K562 (cell line): ENCODE results near the gene MBD3. TPM values are rescaled to one million over a fixed set of nuclear protein-coding genes. Genes with fewer than 3 reads are reported as not detected.

Experiments used
- C11orf30 ChIP-seq: fragments of 450-650 bp; IDR thresholded peaks from 2 replicates; pipeline ENCODE4 v1.6.1; 2016; ENCODE audit warnings: low read depth, mild to moderate bottlenecking
- CBX1 ChIP-seq: sonication (generic); IDR thresholded peaks from 2 replicates; pipeline ENCODE4 v1.6.1; 2016; ENCODE audit warnings: antibody characterized with exemption, low read depth, mild to moderate bottlenecking
- CREBBP ChIP-seq: IDR thresholded peaks from one replicate; pipeline ENCODE4 v1.6.1; 2012; ENCODE audit warnings: low read depth, mild to moderate bottlenecking, control low read depth, inconsistent platforms, low read length
- HNRNPH1 ChIP-seq: fragments of 200-400 bp; formaldehyde crosslinking; optimal IDR thresholded peaks from 2 replicates; pipeline ENCODE3; 2017; ENCODE audit warnings: low read depth, mild to moderate bottlenecking, low read length, moderate library complexity
- HNRNPUL1 ChIP-seq: fragments of 200-400 bp; formaldehyde crosslinking; IDR thresholded peaks from 2 replicates; pipeline ENCODE4 v1.6.1; 2017; ENCODE audit warnings: low read length
- ILF3 ChIP-seq: fragments of 450-650 bp; IDR thresholded peaks from 2 replicates; pipeline ENCODE4 v1.6.1; 2018; ENCODE audit warnings: antibody characterized with exemption, mild to moderate bottlenecking, moderate library complexity, borderline replicate concordance
- KDM2B ChIP-seq: fragments of 250-450 bp; sonication (Bioruptor Pico); IDR thresholded peaks from 2 replicates; pipeline ENCODE4 v1.8.0; 2021; ENCODE audit warnings: mild to moderate bottlenecking, moderate library complexity
- KLF1 ChIP-seq: fragments of 450-650 bp; IDR thresholded peaks from 2 replicates; pipeline ENCODE4 v1.6.1; 2016; ENCODE audit warnings: missing genetic modification characterization, missing compliant biosample characterization
- MEF2A ChIP-seq: IDR thresholded peaks from 2 replicates; pipeline ENCODE4 v1.6.1; 2011; ENCODE audit warnings: low read depth, mild to moderate bottlenecking, low read length, moderate library complexity; ENCODE audit not compliant: control insufficient read depth
- MXI1 ChIP-seq: IDR thresholded peaks from 2 replicates; pipeline ENCODE4 v1.6.1; 2011; ENCODE audit warnings: low read depth, mild to moderate bottlenecking, improper control_type of control experiment, low read length
- NFIC ChIP-seq: fragments of 450-650 bp; IDR thresholded peaks from 2 replicates; pipeline ENCODE4 v1.6.1; 2017; ENCODE audit warnings: mild to moderate bottlenecking, inconsistent platforms
- TRIM28 ChIP-seq: fragments of 450-650 bp; IDR thresholded peaks from 2 replicates; pipeline ENCODE4 v1.6.1; 2017
- ZFP30 ChIP-seq: fragments of 250-450 bp; sonication (Bioruptor Pico); IDR thresholded peaks from 2 replicates; pipeline ENCODE4 v1.8.0; 2022; ENCODE audit warnings: moderate library complexity, mild to moderate bottlenecking, inconsistent platforms, borderline replicate concordance
- ZNF133 ChIP-seq: fragments of 250-450 bp; sonication (Bioruptor Pico); IDR thresholded peaks from 2 replicates; pipeline ENCODE4 v1.4.0; 2020; ENCODE audit warnings: mild to moderate bottlenecking
- ZNF274 ChIP-seq: IDR thresholded peaks from 2 replicates; pipeline ENCODE4 v1.6.1; 2011; ENCODE audit warnings: low read depth, mild to moderate bottlenecking, low read length, moderate library complexity, borderline replicate concordance
- ZNF551 ChIP-seq: fragments of 250-450 bp; sonication (Bioruptor Pico); IDR thresholded peaks from 2 replicates; pipeline ENCODE4 v1.5.0; 2021; ENCODE audit warnings: mild to moderate bottlenecking, moderate library complexity
- ZNF830 ChIP-seq: fragments of 250-450 bp; sonication (Bioruptor Pico); IDR thresholded peaks from 2 replicates; pipeline ENCODE4 v1.5.0; 2021; ENCODE audit warnings: mild to moderate bottlenecking
- polyA plus RNA-seq, 8 experiments: library from polyadenylated mRNA; depleted of rRNA in 4 of 8; stranded (reverse) in 5 of 8; unstranded in 3 of 8; fragments of >200 nt; fragmentation: Nextera tagmentation in 2 of 8; fragmentation: Illumina TruSeq in 1 of 8; extraction: Ambion mirVana in 2 of 8; extraction: Trizol in 1 of 8; gene quantifications; 2 replicates each; pipeline versions ENCODE4 v1.2.1 to v1.2.3, GENCODE V29; 2011 to 2014; ENCODE audit warnings: inconsistent platforms in 1 of 8, missing spikeins in 1 of 8
- total RNA-seq, 7 experiments: library from RNA; depleted of rRNA in 6 of 7; stranded (reverse); fragments of >200 nt in 6 of 7; fragmentation: Illumina TruSeq in 2 of 7; extraction: Trizol in 2 of 7; gene quantifications; 2 replicates each; pipeline versions ENCODE4 v1.2.1 to v1.2.3, GENCODE V29; 2011 to 2021; ENCODE audit warnings: low replicate concordance in 1 of 7
- TF ChIP-seq, protein P1 (sequence below), 2 experiments: fragments of 450-650 bp; conservative IDR thresholded peaks; 2 replicates each; pipeline ENCODE4 v1.6.1; 2017; ENCODE audit warnings: mild to moderate bottlenecking in 2 of 2, moderate library complexity in 2 of 2
- TF ChIP-seq, protein P2 (sequence below): fragments of 450-650 bp; IDR thresholded peaks from 2 replicates; pipeline ENCODE4 v1.6.1; 2016
- TF ChIP-seq, protein P3 (sequence below), 2 experiments: fragments of 450-650 bp; IDR thresholded peaks; 2 replicates each; pipeline ENCODE4 v1.6.1; 2018; ENCODE audit warnings: mild to moderate bottlenecking in 2 of 2, low read depth in 1 of 2; ENCODE audit not compliant: partially characterized antibody in 2 of 2

MBD3 gene
- total and polyA plus RNA-seq, 9 of the 15 experiments (the other 6 are each of a cell fraction or from before 2014, with no cell fraction given) = 0.24 to 137 (median 30.9) TPM

DNA sequence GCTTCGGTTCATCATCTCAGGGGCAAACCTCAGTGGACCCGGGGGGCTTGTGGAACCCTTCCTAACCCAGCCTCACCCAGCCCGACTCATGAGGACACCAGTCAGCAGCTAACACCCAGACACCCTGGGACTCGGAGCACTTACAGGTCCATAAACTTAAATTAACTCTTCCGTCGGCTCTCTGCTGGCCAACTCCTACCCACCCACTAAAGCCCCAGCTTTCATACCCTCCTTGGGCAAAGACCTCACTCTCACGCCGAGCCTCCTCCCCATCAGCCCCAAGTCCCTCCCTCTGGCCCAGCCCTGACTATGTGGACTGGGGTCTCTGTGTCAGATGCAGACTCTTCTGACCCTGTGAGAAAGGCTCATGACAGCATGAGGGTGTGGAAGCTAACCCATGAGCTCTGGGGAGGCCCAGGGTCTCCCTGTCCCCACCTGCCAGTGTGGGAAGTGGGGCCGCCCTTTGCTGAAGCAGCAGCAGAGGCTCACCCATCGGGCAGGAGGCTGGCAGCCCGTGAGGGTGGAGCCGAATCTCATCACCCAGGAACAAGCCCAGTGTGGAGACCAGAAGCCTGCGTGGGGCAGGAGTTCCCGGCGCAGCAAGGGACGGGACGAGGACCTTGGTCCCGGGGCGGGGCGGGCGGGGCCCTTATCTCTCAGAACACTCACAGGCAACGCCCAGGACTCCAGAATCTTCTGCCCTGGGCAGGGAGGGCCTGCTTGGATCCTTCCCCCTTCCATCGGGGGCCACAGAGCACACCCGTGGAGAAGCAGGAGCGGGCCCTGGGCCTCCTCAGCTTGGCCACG lies 40.0 kb upstream of the MBD3 start (continued):
- TF ChIP-seq HNRNPUL1 = no peak
- no peak for TF ChIP-seq HNRNPH1
- TF ChIP-seq, protein P1, sequence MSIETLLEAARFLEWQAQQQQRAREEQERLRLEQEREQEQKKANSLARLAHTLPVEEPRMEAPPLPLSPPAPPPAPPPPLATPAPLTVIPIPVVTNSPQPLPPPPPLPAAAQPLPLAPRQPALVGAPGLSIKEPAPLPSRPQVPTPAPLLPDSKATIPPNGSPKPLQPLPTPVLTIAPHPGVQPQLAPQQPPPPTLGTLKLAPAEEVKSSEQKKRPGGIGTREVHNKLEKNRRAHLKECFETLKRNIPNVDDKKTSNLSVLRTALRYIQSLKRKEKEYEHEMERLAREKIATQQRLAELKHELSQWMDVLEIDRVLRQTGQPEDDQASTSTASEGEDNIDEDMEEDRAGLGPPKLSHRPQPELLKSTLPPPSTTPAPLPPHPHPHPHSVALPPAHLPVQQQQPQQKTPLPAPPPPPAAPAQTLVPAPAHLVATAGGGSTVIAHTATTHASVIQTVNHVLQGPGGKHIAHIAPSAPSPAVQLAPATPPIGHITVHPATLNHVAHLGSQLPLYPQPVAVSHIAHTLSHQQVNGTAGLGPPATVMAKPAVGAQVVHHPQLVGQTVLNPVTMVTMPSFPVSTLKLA (conservative IDR thresholded peaks at IDR 0.05) = peak in 1 of 2 experiments; percentile 66; a peak in 2 of 4 replicates
- TF ChIP-seq ZNF551 (CRISPR knock-in tag) = no peak
- TF ChIP-seq MEF2A = no peak
- no peak for TF ChIP-seq ZNF133 (CRISPR knock-in tag)
- TF ChIP-seq, protein P2, sequence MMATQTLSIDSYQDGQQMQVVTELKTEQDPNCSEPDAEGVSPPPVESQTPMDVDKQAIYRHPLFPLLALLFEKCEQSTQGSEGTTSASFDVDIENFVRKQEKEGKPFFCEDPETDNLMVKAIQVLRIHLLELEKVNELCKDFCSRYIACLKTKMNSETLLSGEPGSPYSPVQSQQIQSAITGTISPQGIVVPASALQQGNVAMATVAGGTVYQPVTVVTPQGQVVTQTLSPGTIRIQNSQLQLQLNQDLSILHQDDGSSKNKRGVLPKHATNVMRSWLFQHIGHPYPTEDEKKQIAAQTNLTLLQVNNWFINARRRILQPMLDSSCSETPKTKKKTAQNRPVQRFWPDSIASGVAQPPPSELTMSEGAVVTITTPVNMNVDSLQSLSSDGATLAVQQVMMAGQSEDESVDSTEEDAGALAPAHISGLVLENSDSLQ = no peak
- peak; percentile 93 for TF ChIP-seq KLF1 (tag)
- TF ChIP-seq ILF3 = no peak
- TF ChIP-seq KDM2B (CRISPR knock-in tag) = no peak
- 0 out of 2 replicates have a peak, but pooled peaks have one; percentile 33 for TF ChIP-seq TRIM28
- TF ChIP-seq C11orf30 = no peak
- TF ChIP-seq CBX1 = no peak
- no peak for TF ChIP-seq ZFP30 (CRISPR knock-in tag)
- peak; percentile 14; the same call in 1 of the 2 replicates for TF ChIP-seq NFIC
- TF ChIP-seq ZNF830 (CRISPR knock-in tag) = no peak
- TF ChIP-seq ZNF274 = no peak
- no peak for TF ChIP-seq MXI1
- TF ChIP-seq CREBBP = no peak
- TF ChIP-seq, protein P3, sequence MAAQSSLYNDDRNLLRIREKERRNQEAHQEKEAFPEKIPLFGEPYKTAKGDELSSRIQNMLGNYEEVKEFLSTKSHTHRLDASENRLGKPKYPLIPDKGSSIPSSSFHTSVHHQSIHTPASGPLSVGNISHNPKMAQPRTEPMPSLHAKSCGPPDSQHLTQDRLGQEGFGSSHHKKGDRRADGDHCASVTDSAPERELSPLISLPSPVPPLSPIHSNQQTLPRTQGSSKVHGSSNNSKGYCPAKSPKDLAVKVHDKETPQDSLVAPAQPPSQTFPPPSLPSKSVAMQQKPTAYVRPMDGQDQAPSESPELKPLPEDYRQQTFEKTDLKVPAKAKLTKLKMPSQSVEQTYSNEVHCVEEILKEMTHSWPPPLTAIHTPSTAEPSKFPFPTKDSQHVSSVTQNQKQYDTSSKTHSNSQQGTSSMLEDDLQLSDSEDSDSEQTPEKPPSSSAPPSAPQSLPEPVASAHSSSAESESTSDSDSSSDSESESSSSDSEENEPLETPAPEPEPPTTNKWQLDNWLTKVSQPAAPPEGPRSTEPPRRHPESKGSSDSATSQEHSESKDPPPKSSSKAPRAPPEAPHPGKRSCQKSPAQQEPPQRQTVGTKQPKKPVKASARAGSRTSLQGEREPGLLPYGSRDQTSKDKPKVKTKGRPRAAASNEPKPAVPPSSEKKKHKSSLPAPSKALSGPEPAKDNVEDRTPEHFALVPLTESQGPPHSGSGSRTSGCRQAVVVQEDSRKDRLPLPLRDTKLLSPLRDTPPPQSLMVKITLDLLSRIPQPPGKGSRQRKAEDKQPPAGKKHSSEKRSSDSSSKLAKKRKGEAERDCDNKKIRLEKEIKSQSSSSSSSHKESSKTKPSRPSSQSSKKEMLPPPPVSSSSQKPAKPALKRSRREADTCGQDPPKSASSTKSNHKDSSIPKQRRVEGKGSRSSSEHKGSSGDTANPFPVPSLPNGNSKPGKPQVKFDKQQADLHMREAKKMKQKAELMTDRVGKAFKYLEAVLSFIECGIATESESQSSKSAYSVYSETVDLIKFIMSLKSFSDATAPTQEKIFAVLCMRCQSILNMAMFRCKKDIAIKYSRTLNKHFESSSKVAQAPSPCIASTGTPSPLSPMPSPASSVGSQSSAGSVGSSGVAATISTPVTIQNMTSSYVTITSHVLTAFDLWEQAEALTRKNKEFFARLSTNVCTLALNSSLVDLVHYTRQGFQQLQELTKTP (IDR thresholded peaks at IDR 0.05; ENCODE audit: low read depth in 1 of 2, partially characterized antibody in 2 of 2) = no peak
